ENCODE results near the gene CXCL8.

GRCh38 chr4:73691759-73692158 lies 48.6 kb upstream of the CXCL8 start:
- TF ChIP-seq GABPA (IDR thresholded peaks at IDR 0.05 in 1 of 2, conservative IDR thresholded peaks at IDR 0.05 in 1 of 2) (no peak), CTCF (IDR thresholded peaks at IDR 0.05; ENCODE audit: low read depth, low read length, missing input control) (no peak), REST (IDR thresholded peaks at IDR 0.05) (no peak), FOXA1 (IDR thresholded peaks at IDR 0.05) (no peak)

All from liver (tissue), 3 donors.